Left cardiac atrium (tissue), 4 donors: Measurements from ENCODE around the gene DTD1. TPM values are rescaled to one million over a fixed set of nuclear protein-coding genes. Genes with fewer than 3 reads are reported as not detected.

Source experiments
- ATAC-seq, 2 donors: fragments of 200-7000 bp; cut with Tn5 transposase; one replicate each; pipeline ENCODE4 v1.9.1; 2020; ENCODE audit warnings: mild to moderate bottlenecking in 2 of 2, moderate library complexity in 2 of 2
- DNase-seq: peaks from one replicate; pipeline ENCODE4 v3.0.0-alpha.2; 2020
- intact Hi-C, 2 donors: fragments of 100-400 bp; cut with DNase I; formaldehyde crosslinking; loops; one replicate each; pipeline versions ENCODE4 v1.14.1 to v1.15.1; 2022 to 2023
- total RNA-seq, 2 donors: library from RNA; stranded (reverse); fragmentation: NEBNext Ultra II Directional; extraction: Animal tissue kit (Norgen Biotek cat#: 25700); gene quantifications; one replicate each; pipeline ENCODE4 v1.2.1, GENCODE V29; 2021
- donor health status: DM: no; HTN: yes; CAD: no.
- donor health status: DM: no; HTN: yes; CAD: no; lungs with severe emphysema.
- donor health status: DM: yes; HTN: yes; CAD: no.
- donor health status: Dilated cardiomyopathy.

Gene DTD1
- total RNA-seq, 2 donors from 2014 or later = 12.1 to 18.9 TPM

- DNase-seq (no peak), ATAC-seq (no peak)
- intact Hi-C loops = no loop called here
Measured at GRCh38 chr20:18650224-18650623, 62.4 kb downstream of the DTD1 start.

- no peak for DNase-seq
- intact Hi-C loops = no loop called here
- ATAC-seq = no peak
Measured at GRCh38 chr20:18653736-18654447, 66.0 kb downstream of the DTD1 start.

GRCh38 chr20:18654448-18654773 is 66.6 kb downstream of the DTD1 start:
- DNase-seq = no peak
- no peak for ATAC-seq
- intact Hi-C loops = no loop called here

- intact Hi-C loops = no loop called here
- ATAC-seq = no peak
Measured at GRCh38 chr20:18657575-18657974, 69.7 kb downstream of the DTD1 start.

GRCh38 chr20:18662279-18663040 is 74.6 kb downstream of the DTD1 start:
- intact Hi-C loops = no loop called here
- DNase-seq (no peak), ATAC-seq (no peak)

More at GRCh38 chr20:18657575-18657974, 69.7 kb downstream of the DTD1 start:
- no peak for DNase-seq

GRCh38 chr20:18663932-18664331 is 76.1 kb downstream of the DTD1 start:
- ATAC-seq (no peak), DNase-seq (no peak)
- intact Hi-C loops = no loop called here

GRCh38 chr20:18665135-18665534 is 77.3 kb downstream of the DTD1 start:
- intact Hi-C loops = no loop called here
- ATAC-seq (no peak), DNase-seq (no peak)

GRCh38 chr20:18666803-18667415 is 79.1 kb downstream of the DTD1 start:
- DNase-seq (no peak), ATAC-seq (no peak)
- intact Hi-C loops = no loop called here

- no peak for ATAC-seq
- DNase-seq = no peak
- intact Hi-C loops = no loop called here
Measured at GRCh38 chr20:18669241-18670019, 81.6 kb downstream of the DTD1 start.

GRCh38 chr20:18671203-18671710 is 83.4 kb downstream of the DTD1 start:
- intact Hi-C loops = no loop called here
- ATAC-seq = no peak
- DNase-seq = no peak

- DNase-seq (no peak), ATAC-seq (no peak)
- intact Hi-C loops = no loop called here
Measured at GRCh38 chr20:18672834-18673233, 85.0 kb downstream of the DTD1 start.

GRCh38 chr20:18676396-18676795 is 88.5 kb downstream of the DTD1 start:
- DNase-seq (no peak), ATAC-seq (no peak)
- intact Hi-C loops = no loop called here

GRCh38 chr20:18677126-18677525 is 89.3 kb downstream of the DTD1 start:
- ATAC-seq = no peak
- intact Hi-C loops = no loop called here
- no peak for DNase-seq

- intact Hi-C loops = no loop called here
- ATAC-seq = no peak
- DNase-seq = no peak
Measured at GRCh38 chr20:18678549-18679419, 90.9 kb downstream of the DTD1 start.

GRCh38 chr20:18683839-18684238 is 96.0 kb downstream of the DTD1 start:
- intact Hi-C loops = no loop called here
- DNase-seq (no peak), ATAC-seq (no peak)

GRCh38 chr20:18684775-18685174 is 96.9 kb downstream of the DTD1 start:
- no peak for ATAC-seq
- intact Hi-C loops = no loop called here
- DNase-seq = no peak

- ATAC-seq (no peak), DNase-seq (no peak)
- intact Hi-C loops = no loop called here
Measured at GRCh38 chr20:18685406-18685805, 97.6 kb downstream of the DTD1 start.

GRCh38 chr20:18686696-18687095 is 98.8 kb downstream of the DTD1 start:
- DNase-seq (no peak), ATAC-seq (no peak)
- intact Hi-C loops = no loop called here

- intact Hi-C loops = no loop called here
- DNase-seq = no peak
- no peak for ATAC-seq
Measured at GRCh38 chr20:18688676-18689075, 100.8 kb downstream of the DTD1 start.
